ENCODE data around the gene AP1AR.

GRCh38 chr4:112288455-112288854 lies 56.9 kb downstream of the AP1AR start:
- TF ChIP-seq EZH2 (IDR thresholded peaks at IDR 0.05) (no peak), POLR2AphosphoS5 (IDR thresholded peaks at IDR 0.05; ENCODE audit: borderline replicate concordance, low read depth, low read length) (no peak)

All from SK-N-MC (cell line).